Osteoblast (primary cell): ENCODE data around the gene ADGRB3. TPM values are rescaled to one million over a fixed set of nuclear protein-coding genes. Genes with fewer than 3 reads are reported as not detected.

Source experiments
- DNase-seq: peaks from one replicate; pipeline ENCODE4 v3.0.0; 2011; ENCODE audit warnings: low spot score, mixed read lengths; ENCODE audit not compliant: insufficient read length; ENCODE audit errors: missing footprints
- H2AFZ ChIP-seq: 2 replicates; pipeline ENCODE4 v1.6.0; 2011; ENCODE audit warnings: mild to moderate bottlenecking, low read length
- H3K27ac ChIP-seq: 2 replicates; pipeline ENCODE4 v1.5.1; 2011; ENCODE audit warnings: mild to moderate bottlenecking, low read depth, low read length, moderate library complexity
- H3K27me3 ChIP-seq: 2 replicates; pipeline ENCODE4 v1.6.0; 2012; ENCODE audit warnings: mild to moderate bottlenecking, control low read depth, inconsistent platforms, low read length, moderate library complexity; ENCODE audit not compliant: insufficient read depth
- H3K36me3 ChIP-seq: 2 replicates; pipeline ENCODE4 v1.5.1; 2011; ENCODE audit warnings: mild to moderate bottlenecking, low read length, control low read depth, moderate library complexity; ENCODE audit not compliant: insufficient read depth
- H3K4me1 ChIP-seq: 2 replicates; pipeline ENCODE4 v1.5.1; 2011; ENCODE audit warnings: mild to moderate bottlenecking, low read length, control low read depth, moderate library complexity; ENCODE audit not compliant: insufficient read depth
- H3K4me2 ChIP-seq: 2 replicates; pipeline ENCODE4 v1.6.0; 2011; ENCODE audit warnings: mild to moderate bottlenecking, low read length; ENCODE audit not compliant: insufficient read depth
- H3K4me3 ChIP-seq: fragments of 200-600 bp; sonication (generic); 3 replicates; pipeline ENCODE4 v1.5.1; 2012; ENCODE audit warnings: mild to moderate bottlenecking, low read length, inconsistent platforms; ENCODE audit not compliant: insufficient read depth
- H3K79me2 ChIP-seq: 2 replicates; pipeline ENCODE4 v1.6.0; 2012; ENCODE audit warnings: mild to moderate bottlenecking, low read length, control low read depth, inconsistent platforms; ENCODE audit not compliant: insufficient read depth
- H3K9me3 ChIP-seq: 2 replicates; pipeline ENCODE4 v1.5.1; 2011; ENCODE audit warnings: low read depth, low read length, control low read depth
- H4K20me1 ChIP-seq: 2 replicates; pipeline ENCODE4 v1.6.0; 2012; ENCODE audit warnings: mild to moderate bottlenecking, low read length, control low read depth; ENCODE audit not compliant: insufficient read depth
- CTCF ChIP-seq: IDR thresholded peaks from 2 replicates; pipeline ENCODE4 v1.5.1; 2011; ENCODE audit warnings: mild to moderate bottlenecking, low read depth, low read length, moderate library complexity; ENCODE audit errors: extremely low read depth
- total RNA-seq: library from RNA; depleted of rRNA; stranded (reverse); fragments of >200 nt; gene quantifications from 2 replicates; pipeline ENCODE4 v1.2.3, GENCODE V29; 2012

ADGRB3 gene
- total RNA-seq, 1 donor: not detected

- H4K20me1 ChIP-seq: no peaks in the 10 kb centered on the region
- no peak overlapping the region for H2AFZ ChIP-seq
Measured at GRCh38 chr6:68726337-68726736, 91.3 kb downstream of the ADGRB3 start.

GRCh38 chr6:68726992-68727391 is 91.9 kb downstream of the ADGRB3 start:
- no peak for TF ChIP-seq CTCF
- no peaks in the 10 kb centered on the region for H3K27me3 ChIP-seq
- H3K27ac ChIP-seq: no peak overlapping the region
- no peak for DNase-seq
- no peaks in the 10 kb centered on the region for H3K36me3 ChIP-seq
- H3K79me2 ChIP-seq: no peaks in the 10 kb centered on the region
- H3K4me3 ChIP-seq: no peak overlapping the region
- no peak overlapping the region for H2AFZ ChIP-seq
- no peaks in the 10 kb centered on the region for H4K20me1 ChIP-seq
- no peak overlapping the region for H3K4me2 ChIP-seq
- no peaks in the 10 kb centered on the region for H3K4me1 ChIP-seq
- H3K9me3 ChIP-seq: no peaks in the 10 kb centered on the region

More at GRCh38 chr6:68726337-68726736, 91.3 kb downstream of the ADGRB3 start:
- H3K4me2 ChIP-seq: no peak overlapping the region
- H3K4me1 ChIP-seq: no peaks in the 10 kb centered on the region
- H3K9me3 ChIP-seq: no peaks in the 10 kb centered on the region
- H3K4me3 ChIP-seq: no peak overlapping the region
- H3K79me2 ChIP-seq: no peaks in the 10 kb centered on the region
- DNase-seq: no peak
- TF ChIP-seq CTCF: no peak
- H3K27me3 ChIP-seq: no peaks in the 10 kb centered on the region
- no peaks in the 10 kb centered on the region for H3K36me3 ChIP-seq
- no peak overlapping the region for H3K27ac ChIP-seq

GRCh38 chr6:68727699-68728098 is 92.6 kb downstream of the ADGRB3 start:
- no peak for TF ChIP-seq CTCF
- no peak overlapping the region for H3K4me3 ChIP-seq
- H3K4me2 ChIP-seq: no peak overlapping the region
- no peak overlapping the region for H2AFZ ChIP-seq
- H3K27ac ChIP-seq: no peak overlapping the region
- H3K9me3 ChIP-seq: no peaks in the 10 kb centered on the region
- no peak for DNase-seq
- H3K36me3 ChIP-seq: no peaks in the 10 kb centered on the region
- H3K27me3 ChIP-seq: no peaks in the 10 kb centered on the region
- no peaks in the 10 kb centered on the region for H3K79me2 ChIP-seq
- H4K20me1 ChIP-seq: no peaks in the 10 kb centered on the region
- H3K4me1 ChIP-seq: no peaks in the 10 kb centered on the region

- H3K4me1 ChIP-seq: no peaks in the 10 kb centered on the region
- no peaks in the 10 kb centered on the region for H3K9me3 ChIP-seq
- no peak overlapping the region for H2AFZ ChIP-seq
- TF ChIP-seq CTCF: no peak
- no peaks in the 10 kb centered on the region for H3K79me2 ChIP-seq
- H3K27me3 ChIP-seq: no peaks in the 10 kb centered on the region
- no peaks in the 10 kb centered on the region for H4K20me1 ChIP-seq
- no peak overlapping the region for H3K4me2 ChIP-seq
- no peak overlapping the region for H3K27ac ChIP-seq
- no peak for DNase-seq
- H3K36me3 ChIP-seq: no peaks in the 10 kb centered on the region
- H3K4me3 ChIP-seq: no peak overlapping the region
Measured at GRCh38 chr6:68728159-68728979, 93.3 kb downstream of the ADGRB3 start.
